Testis (tissue), 2 donors: ENCODE measurements around the gene ZNF222.

Source experiments
- POLR2A ChIP-seq: fragments of 450-650 bp; IDR thresholded peaks from one replicate; pipeline ENCODE4 v1.6.1; 2017; ENCODE audit warnings: antibody characterized with exemption, mild to moderate bottlenecking, moderate library complexity
- TF ChIP-seq, protein P1 (sequence below), 3 experiments: fragments of 450-650 bp in 2 of 3; fragments of 200-600 bp in 1 of 3; sonication (generic) in 1 of 3; IDR thresholded peaks; one replicate each; pipeline ENCODE4 v1.5.1; 2016 to 2019; ENCODE audit warnings: antibody characterized with exemption in 3 of 3, mild to moderate bottlenecking in 2 of 3, moderate library complexity in 1 of 3

DNA sequence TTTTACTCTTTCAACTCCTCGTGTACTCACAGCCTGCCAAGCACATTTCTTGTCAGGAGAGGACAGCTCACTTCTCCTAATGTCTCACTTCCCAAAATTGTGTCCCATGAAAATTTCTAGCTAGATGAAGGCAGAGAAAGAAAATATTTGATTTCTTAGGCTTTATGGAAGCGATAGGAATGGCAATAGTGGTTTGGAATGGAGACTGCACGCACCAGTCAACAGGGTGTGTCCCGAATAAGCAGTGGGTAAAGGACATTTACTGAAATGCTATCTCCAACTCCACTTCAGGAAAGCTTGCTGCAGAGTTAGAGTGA lies 321 bp upstream of the ZNF222 start:
- TF ChIP-seq, protein P1, sequence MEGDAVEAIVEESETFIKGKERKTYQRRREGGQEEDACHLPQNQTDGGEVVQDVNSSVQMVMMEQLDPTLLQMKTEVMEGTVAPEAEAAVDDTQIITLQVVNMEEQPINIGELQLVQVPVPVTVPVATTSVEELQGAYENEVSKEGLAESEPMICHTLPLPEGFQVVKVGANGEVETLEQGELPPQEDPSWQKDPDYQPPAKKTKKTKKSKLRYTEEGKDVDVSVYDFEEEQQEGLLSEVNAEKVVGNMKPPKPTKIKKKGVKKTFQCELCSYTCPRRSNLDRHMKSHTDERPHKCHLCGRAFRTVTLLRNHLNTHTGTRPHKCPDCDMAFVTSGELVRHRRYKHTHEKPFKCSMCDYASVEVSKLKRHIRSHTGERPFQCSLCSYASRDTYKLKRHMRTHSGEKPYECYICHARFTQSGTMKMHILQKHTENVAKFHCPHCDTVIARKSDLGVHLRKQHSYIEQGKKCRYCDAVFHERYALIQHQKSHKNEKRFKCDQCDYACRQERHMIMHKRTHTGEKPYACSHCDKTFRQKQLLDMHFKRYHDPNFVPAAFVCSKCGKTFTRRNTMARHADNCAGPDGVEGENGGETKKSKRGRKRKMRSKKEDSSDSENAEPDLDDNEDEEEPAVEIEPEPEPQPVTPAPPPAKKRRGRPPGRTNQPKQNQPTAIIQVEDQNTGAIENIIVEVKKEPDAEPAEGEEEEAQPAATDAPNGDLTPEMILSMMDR (IDR thresholded peaks at IDR 0.05), result no peak
- TF ChIP-seq POLR2A, result no peak
